IMR-90 (cell line): ENCODE results near the gene MTMR6.

Experiments
- BHLHE40 ChIP-seq: fragments of 150-350 bp; IDR thresholded peaks from 2 replicates; pipeline ENCODE4 v1.6.1; 2016; ENCODE audit warnings: mild to moderate bottlenecking, low read depth, low read length
- MAZ ChIP-seq: IDR thresholded peaks from 2 replicates; pipeline ENCODE4 v1.6.1; 2012; ENCODE audit warnings: low read depth, mild to moderate bottlenecking, low read length, improper control_type of control experiment, moderate library complexity, borderline replicate concordance
- TF ChIP-seq, protein P1 (sequence below): conservative IDR thresholded peaks from 2 replicates; pipeline ENCODE4 v1.5.1; 2012; ENCODE audit warnings: mild to moderate bottlenecking, low read depth, low read length, improper control_type of control experiment

DNA sequence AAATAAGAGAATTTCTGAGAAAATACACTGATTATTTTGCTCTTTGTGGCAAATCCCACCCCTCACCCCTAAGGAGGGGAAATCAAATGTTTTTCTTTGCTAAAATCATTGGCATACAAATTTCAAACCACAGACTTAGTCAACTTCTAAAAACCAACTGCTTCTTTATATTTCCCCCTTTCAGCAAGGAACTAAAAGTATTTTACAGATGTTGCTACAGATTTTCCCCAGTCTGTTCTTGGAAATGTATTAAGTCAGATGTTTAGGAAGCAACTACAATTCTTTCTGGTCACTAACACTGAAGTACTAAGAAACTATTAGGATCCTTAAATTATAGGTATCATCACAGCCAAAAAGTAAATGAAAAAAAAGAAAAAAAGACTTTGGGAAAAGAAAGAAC, 6.9 kb downstream of the MTMR6 start:
- TF ChIP-seq BHLHE40 (no peak), MAZ (no peak)
- TF ChIP-seq, protein P1, sequence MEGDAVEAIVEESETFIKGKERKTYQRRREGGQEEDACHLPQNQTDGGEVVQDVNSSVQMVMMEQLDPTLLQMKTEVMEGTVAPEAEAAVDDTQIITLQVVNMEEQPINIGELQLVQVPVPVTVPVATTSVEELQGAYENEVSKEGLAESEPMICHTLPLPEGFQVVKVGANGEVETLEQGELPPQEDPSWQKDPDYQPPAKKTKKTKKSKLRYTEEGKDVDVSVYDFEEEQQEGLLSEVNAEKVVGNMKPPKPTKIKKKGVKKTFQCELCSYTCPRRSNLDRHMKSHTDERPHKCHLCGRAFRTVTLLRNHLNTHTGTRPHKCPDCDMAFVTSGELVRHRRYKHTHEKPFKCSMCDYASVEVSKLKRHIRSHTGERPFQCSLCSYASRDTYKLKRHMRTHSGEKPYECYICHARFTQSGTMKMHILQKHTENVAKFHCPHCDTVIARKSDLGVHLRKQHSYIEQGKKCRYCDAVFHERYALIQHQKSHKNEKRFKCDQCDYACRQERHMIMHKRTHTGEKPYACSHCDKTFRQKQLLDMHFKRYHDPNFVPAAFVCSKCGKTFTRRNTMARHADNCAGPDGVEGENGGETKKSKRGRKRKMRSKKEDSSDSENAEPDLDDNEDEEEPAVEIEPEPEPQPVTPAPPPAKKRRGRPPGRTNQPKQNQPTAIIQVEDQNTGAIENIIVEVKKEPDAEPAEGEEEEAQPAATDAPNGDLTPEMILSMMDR, result no peak
